ENCODE results near the gene KLF3. TPM values are rescaled to one million over a fixed set of nuclear protein-coding genes. Genes with fewer than 3 reads are reported as not detected.

KLF3 gene
- total and polyA plus RNA-seq, 2 experiments from 2014 or later, result 68.4 to 77.3 TPM

- Histone ChIP-seq H3K27ac (no peak overlapping the region), H3K4me1 (ENCODE audit: insufficient read depth) (no peaks in the 10 kb centered on the region), H3K4me3 (no peak overlapping the region), H3K9me2 (replicated peaks; ENCODE audit: insufficient read depth) (no peaks in the 10 kb centered on the region), H3K9me3 (ENCODE audit: low read depth) (no peaks in the 10 kb centered on the region), H3K27me3 (no peaks in the 10 kb centered on the region), H2AFZ (no peak overlapping the region), H4K20me1 (ENCODE audit: insufficient read depth, poor library complexity, severe bottlenecking) (no peaks in the 10 kb centered on the region), H3K36me3 (replicated peaks; ENCODE audit: insufficient read depth, low read depth) (no peaks in the 10 kb centered on the region), H3K4me2 (no peak overlapping the region), H3K79me2 (no peaks in the 10 kb centered on the region)
- WGBS (ENCODE audit: low lambda C conversion rate, missing lambda C conversion rate), result 100% methylated on average over 2 of the region's 2 CpGs
- no peak for DNase-seq (ENCODE audit: low spot score)
- TF ChIP-seq EZH2 (IDR thresholded peaks at IDR 0.05; ENCODE audit: borderline replicate concordance) (no peak), EZH2phosphoT487 (IDR thresholded peaks at IDR 0.05; ENCODE audit: low read depth, severe bottlenecking, unreplicated experiment) (no peak)
- TF ChIP-seq, protein P1, sequence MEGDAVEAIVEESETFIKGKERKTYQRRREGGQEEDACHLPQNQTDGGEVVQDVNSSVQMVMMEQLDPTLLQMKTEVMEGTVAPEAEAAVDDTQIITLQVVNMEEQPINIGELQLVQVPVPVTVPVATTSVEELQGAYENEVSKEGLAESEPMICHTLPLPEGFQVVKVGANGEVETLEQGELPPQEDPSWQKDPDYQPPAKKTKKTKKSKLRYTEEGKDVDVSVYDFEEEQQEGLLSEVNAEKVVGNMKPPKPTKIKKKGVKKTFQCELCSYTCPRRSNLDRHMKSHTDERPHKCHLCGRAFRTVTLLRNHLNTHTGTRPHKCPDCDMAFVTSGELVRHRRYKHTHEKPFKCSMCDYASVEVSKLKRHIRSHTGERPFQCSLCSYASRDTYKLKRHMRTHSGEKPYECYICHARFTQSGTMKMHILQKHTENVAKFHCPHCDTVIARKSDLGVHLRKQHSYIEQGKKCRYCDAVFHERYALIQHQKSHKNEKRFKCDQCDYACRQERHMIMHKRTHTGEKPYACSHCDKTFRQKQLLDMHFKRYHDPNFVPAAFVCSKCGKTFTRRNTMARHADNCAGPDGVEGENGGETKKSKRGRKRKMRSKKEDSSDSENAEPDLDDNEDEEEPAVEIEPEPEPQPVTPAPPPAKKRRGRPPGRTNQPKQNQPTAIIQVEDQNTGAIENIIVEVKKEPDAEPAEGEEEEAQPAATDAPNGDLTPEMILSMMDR (IDR thresholded peaks at IDR 0.05; ENCODE audit: poor library complexity), result no peak
Measured at GRCh38 chr4:38733663-38734062, 69.7 kb downstream of the KLF3 start.

DNA sequence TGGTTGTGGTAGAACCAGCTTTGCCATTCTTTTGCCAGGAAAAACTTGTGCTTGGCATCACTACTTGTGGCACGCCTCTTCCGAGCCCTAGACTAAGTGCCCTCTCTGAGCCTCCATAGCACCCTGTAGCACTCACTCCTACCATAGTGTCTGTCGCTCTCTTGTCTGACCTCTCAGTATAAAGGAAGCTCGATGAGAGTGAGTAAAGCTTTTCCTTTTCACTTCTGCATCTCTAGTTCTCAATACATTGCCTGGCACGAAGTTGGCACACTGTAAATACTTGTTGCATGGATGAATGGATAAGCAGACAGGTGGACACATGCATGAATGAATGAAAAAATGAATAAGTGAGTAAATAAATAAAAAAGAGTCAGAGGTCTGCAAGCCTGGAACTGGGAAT lies 70.4 kb downstream of the KLF3 start:
- Histone ChIP-seq H3K4me1 (ENCODE audit: insufficient read depth) (no peaks in the 10 kb centered on the region), H3K4me3 (no peak overlapping the region), H4K20me1 (ENCODE audit: insufficient read depth, poor library complexity, severe bottlenecking) (no peaks in the 10 kb centered on the region), H3K9me2 (replicated peaks; ENCODE audit: insufficient read depth) (no peaks in the 10 kb centered on the region), H3K27ac (no peak overlapping the region), H3K4me2 (no peak overlapping the region), H3K27me3 (no peaks in the 10 kb centered on the region), H3K36me3 (replicated peaks; ENCODE audit: insufficient read depth, low read depth) (no peaks in the 10 kb centered on the region), H3K79me2 (no peaks in the 10 kb centered on the region), H3K9me3 (ENCODE audit: low read depth) (no peaks in the 10 kb centered on the region), H2AFZ (no peak overlapping the region)
- TF ChIP-seq EZH2 (IDR thresholded peaks at IDR 0.05; ENCODE audit: borderline replicate concordance) (no peak), EZH2phosphoT487 (IDR thresholded peaks at IDR 0.05; ENCODE audit: low read depth, severe bottlenecking, unreplicated experiment) (no peak)
- TF ChIP-seq, protein P1 (IDR thresholded peaks at IDR 0.05; ENCODE audit: poor library complexity), result no peak
- WGBS (ENCODE audit: low lambda C conversion rate, missing lambda C conversion rate), result 92% methylated on average over 5 of the region's 5 CpGs
- DNase-seq (ENCODE audit: low spot score), result no peak

- Histone ChIP-seq H2AFZ (no peak overlapping the region), H4K20me1 (ENCODE audit: insufficient read depth, poor library complexity, severe bottlenecking) (no peaks in the 10 kb centered on the region), H3K4me2 (no peak overlapping the region), H3K36me3 (replicated peaks; ENCODE audit: insufficient read depth, low read depth) (no peaks in the 10 kb centered on the region), H3K9me2 (replicated peaks; ENCODE audit: insufficient read depth) (no peaks in the 10 kb centered on the region), H3K4me3 (no peak overlapping the region), H3K27ac (no peak overlapping the region), H3K9me3 (ENCODE audit: low read depth) (no peaks in the 10 kb centered on the region), H3K4me1 (ENCODE audit: insufficient read depth) (no peaks in the 10 kb centered on the region), H3K27me3 (no peaks in the 10 kb centered on the region), H3K79me2 (no peaks in the 10 kb centered on the region)
- TF ChIP-seq EZH2phosphoT487 (IDR thresholded peaks at IDR 0.05; ENCODE audit: low read depth, severe bottlenecking, unreplicated experiment) (no peak), EZH2 (IDR thresholded peaks at IDR 0.05; ENCODE audit: borderline replicate concordance) (no peak)
- TF ChIP-seq, protein P1 (IDR thresholded peaks at IDR 0.05; ENCODE audit: poor library complexity), result no peak
- no peak for DNase-seq (ENCODE audit: low spot score)
- WGBS (ENCODE audit: low lambda C conversion rate, missing lambda C conversion rate), result 95% methylated on average over 2 of the region's 2 CpGs
Measured at GRCh38 chr4:38734911-38735310, 70.9 kb downstream of the KLF3 start.

- no peak for TF ChIP-seq EZH2phosphoT487 (IDR thresholded peaks at IDR 0.05; ENCODE audit: low read depth, severe bottlenecking, unreplicated experiment)
- no peak for TF ChIP-seq EZH2 (IDR thresholded peaks at IDR 0.05; ENCODE audit: borderline replicate concordance)
- TF ChIP-seq, protein P1 (IDR thresholded peaks at IDR 0.05; ENCODE audit: poor library complexity), result no peak
- Histone ChIP-seq H4K20me1 (ENCODE audit: insufficient read depth, poor library complexity, severe bottlenecking) (no peaks in the 10 kb centered on the region), H3K27me3 (no peaks in the 10 kb centered on the region), H3K4me3 (no peak overlapping the region), H3K9me3 (ENCODE audit: low read depth) (no peaks in the 10 kb centered on the region), H3K9me2 (replicated peaks; ENCODE audit: insufficient read depth) (no peaks in the 10 kb centered on the region), H3K4me1 (ENCODE audit: insufficient read depth) (no peaks in the 10 kb centered on the region), H3K4me2 (no peak overlapping the region), H3K27ac (no peak overlapping the region), H2AFZ (no peak overlapping the region), H3K36me3 (replicated peaks; ENCODE audit: insufficient read depth, low read depth) (no peaks in the 10 kb centered on the region), H3K79me2 (no peaks in the 10 kb centered on the region)
- 86% methylated on average over 3 of the region's 3 CpGs for WGBS (ENCODE audit: low lambda C conversion rate, missing lambda C conversion rate)
- DNase-seq (ENCODE audit: low spot score), result no peak
Measured at GRCh38 chr4:38735870-38736269, 71.9 kb downstream of the KLF3 start.

All from hepatocyte (in vitro differentiated cells).